Measurements from ENCODE around the gene AGR2. TPM values are rescaled to one million over a fixed set of nuclear protein-coding genes. Genes with fewer than 3 reads are reported as not detected.

Gene AGR2
- total and polyA plus RNA-seq, 3 donors from 2014 or later: 0.16 to 1.5 TPM; not detected in 1

- no peaks in the 10 kb centered on the region for H3K36me3 ChIP-seq (ENCODE audit: low read depth, missing control alignments)
- H3K4me3 ChIP-seq: no peak overlapping the region
- intact Hi-C loops (cut with DNase I; ENCODE audit: low total_unique reads): no loop called here
- H3K9me3 ChIP-seq: no peaks in the 10 kb centered on the region
- no peaks in the 10 kb centered on the region for H3K4me1 ChIP-seq
- no peak for TF ChIP-seq POLR2A (IDR thresholded peaks at IDR 0.05)
- TF ChIP-seq CTCF (IDR thresholded peaks at IDR 0.05): no peak
- no peaks in the 10 kb centered on the region for H3K27me3 ChIP-seq
- DNase-seq: no peak
- no peak overlapping the region for H3K27ac ChIP-seq
- WGBS, 2 donors: 90 to 97% methylated on average over 1 of the region's 1 CpG
Observed at GRCh38 chr7:16817536-16817935, 12.7 kb upstream of the AGR2 start.

GRCh38 chr7:16816824-16817223 is 12.0 kb upstream of the AGR2 start:
- Histone ChIP-seq H3K9me3 (no peaks in the 10 kb centered on the region), H3K36me3 (ENCODE audit: low read depth, missing control alignments) (no peaks in the 10 kb centered on the region), H3K27me3 (no peaks in the 10 kb centered on the region), H3K4me1 (no peaks in the 10 kb centered on the region), H3K27ac (no peak overlapping the region), H3K4me3 (no peak overlapping the region)
- intact Hi-C loops (cut with DNase I; ENCODE audit: low total_unique reads): no loop called here
- 48 to 68% methylated on average over 2 of the region's 2 CpGs for WGBS, 2 donors
- TF ChIP-seq CTCF (IDR thresholded peaks at IDR 0.05) (no peak), POLR2A (IDR thresholded peaks at IDR 0.05) (no peak)
- DNase-seq: no peak

- Histone ChIP-seq H3K4me3 (no peak overlapping the region), H3K4me1 (no peaks in the 10 kb centered on the region), H3K9me3 (no peaks in the 10 kb centered on the region), H3K27ac (no peak overlapping the region), H3K27me3 (no peaks in the 10 kb centered on the region), H3K36me3 (ENCODE audit: low read depth, missing control alignments) (no peaks in the 10 kb centered on the region)
- TF ChIP-seq CTCF (IDR thresholded peaks at IDR 0.05) (no peak), POLR2A (IDR thresholded peaks at IDR 0.05) (no peak)
- intact Hi-C loops (cut with DNase I; ENCODE audit: low total_unique reads): no loop called here
- DNase-seq: no peak
- 92 to 98% methylated on average over 2 of the region's 2 CpGs for WGBS, 2 donors
Observed at GRCh38 chr7:16815001-16815400, 10.2 kb upstream of the AGR2 start.

DNA sequence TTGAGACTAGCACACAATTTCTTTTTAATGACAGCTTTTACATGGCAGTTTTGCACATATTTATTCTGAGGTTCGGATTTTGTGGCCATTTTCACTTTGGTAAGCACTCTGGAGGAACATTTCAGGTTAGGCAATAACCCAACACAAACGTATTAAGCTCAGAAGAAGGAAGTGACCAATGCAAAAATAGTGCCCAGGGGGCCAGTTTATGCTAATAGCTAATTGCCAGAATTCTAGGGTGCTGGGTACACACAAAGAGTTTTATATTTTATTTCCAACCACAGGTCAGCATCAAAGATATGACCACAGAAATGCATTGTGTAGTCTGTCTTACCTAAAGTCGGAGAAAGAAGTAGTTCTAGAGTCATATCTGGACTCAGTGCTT is 8.4 kb upstream of the AGR2 start:
- Histone ChIP-seq H3K36me3 (ENCODE audit: low read depth, missing control alignments) (no peaks in the 10 kb centered on the region), H3K9me3 (no peaks in the 10 kb centered on the region), H3K27ac (no peak overlapping the region), H3K4me1 (no peaks in the 10 kb centered on the region), H3K27me3 (no peaks in the 10 kb centered on the region), H3K4me3 (no peak overlapping the region)
- DNase-seq: no peak
- 74 to 80% methylated on average over 3 of the region's 3 CpGs for WGBS, 2 donors
- intact Hi-C loops (cut with DNase I; ENCODE audit: low total_unique reads): no loop called here
- no peak for TF ChIP-seq POLR2A (IDR thresholded peaks at IDR 0.05)
- TF ChIP-seq CTCF (IDR thresholded peaks at IDR 0.05): no peak

- Histone ChIP-seq H3K36me3 (ENCODE audit: low read depth, missing control alignments) (no peaks in the 10 kb centered on the region), H3K27me3 (no peaks in the 10 kb centered on the region), H3K4me3 (no peak overlapping the region), H3K27ac (no peak overlapping the region), H3K4me1 (no peaks in the 10 kb centered on the region), H3K9me3 (no peaks in the 10 kb centered on the region)
- WGBS, 2 donors: 79 to 85% methylated on average over 4 of the region's 4 CpGs
- intact Hi-C loops (cut with DNase I; ENCODE audit: low total_unique reads): no loop called here
- no peak for DNase-seq
- TF ChIP-seq CTCF (IDR thresholded peaks at IDR 0.05): no peak
- no peak for TF ChIP-seq POLR2A (IDR thresholded peaks at IDR 0.05)
Observed at GRCh38 chr7:16812542-16813231, 7.9 kb upstream of the AGR2 start.
